Transverse colon (tissue), 4 donors: ENCODE data around the gene VSIG8. TPM values are rescaled to one million over a fixed set of nuclear protein-coding genes. Genes with fewer than 3 reads are reported as not detected.

Experiments
- DNase-seq: peaks from one replicate; pipeline ENCODE4 v3.0.0-alpha.2; 2019
- H3K27ac ChIP-seq, 4 donors: fragments of 200-600 bp; sonication (generic); 2 replicates each; pipeline ENCODE4 v1.5.1; 2016 to 2018; ENCODE audit warnings: inconsistent platforms in 4 of 4
- H3K27me3 ChIP-seq: fragments of 200-600 bp; sonication (generic); 2 replicates; pipeline ENCODE4 v1.5.1; 2017; ENCODE audit warnings: inconsistent platforms
- H3K36me3 ChIP-seq, 4 donors: fragments of 200-600 bp; sonication (generic); 2 replicates each; pipeline ENCODE4 v1.5.1; 2017 to 2019; ENCODE audit warnings: inconsistent platforms in 4 of 4
- H3K4me1 ChIP-seq, 4 donors: fragments of 200-600 bp; sonication (generic); 2 replicates each; pipeline ENCODE4 v1.5.1; 2017 to 2020; ENCODE audit warnings: inconsistent platforms in 4 of 4
- H3K4me3 ChIP-seq, 4 donors: fragments of 200-600 bp; sonication (generic); 1 replicate in 1 of 4; 2 replicates in 3 of 4; pipeline versions ENCODE4 v1.5.1 to v1.6.1; 2017 to 2019; ENCODE audit warnings: inconsistent platforms in 4 of 4
- H3K9me3 ChIP-seq, 2 donors: fragments of 200-600 bp; sonication (generic); 2 replicates each; pipeline ENCODE4 v1.5.1; 2017 to 2019; ENCODE audit warnings: inconsistent platforms in 2 of 2
- EP300 ChIP-seq: sonication (generic); formaldehyde crosslinking; IDR thresholded peaks from one replicate; pipeline ENCODE4 v1.6.1; 2017; ENCODE audit warnings: antibody characterized with exemption, low read depth
- POLR2A ChIP-seq: fragments of 450-650 bp; IDR thresholded peaks from one replicate; pipeline ENCODE4 v1.6.1; 2016; ENCODE audit warnings: antibody characterized with exemption, mild to moderate bottlenecking, moderate library complexity
- POLR2AphosphoS5 ChIP-seq, 3 donors: sonication (generic); formaldehyde crosslinking; IDR thresholded peaks; one replicate each; pipeline ENCODE4 v1.6.1; 2016; ENCODE audit warnings: antibody characterized with exemption in 3 of 3
- WGBS, 2 donors: methylation state at CpG; one replicate each; pipeline ENCODE4 v1.1.5; 2018; ENCODE audit warnings: low coverage in 1 of 2; 5-methylcytosine and 5-hydroxymethylcytosine counted together
- in situ Hi-C, 4 donors: fragments of 200-750 bp; cut with MboI; loops; one replicate each; pipeline versions ENCODE4 v1.15.0 to v1.15.1; 2017; ENCODE audit warnings: low sequenced_read_pairs in 3 of 4, low pct_ligation_motif_present in 1 of 4, low pct_unique_long_range_greater_than_20kb in 1 of 4
- intact Hi-C: fragments of 100-400 bp; cut with DNase I; formaldehyde crosslinking; loops from one replicate; pipeline ENCODE4 v1.15.1; 2023; ENCODE audit warnings: low total_unique reads
- total RNA-seq, 4 donors: library from RNA; depleted of rRNA; stranded (reverse); fragments of >200 nt; gene quantifications; one replicate each; pipeline ENCODE4 v1.1.0, GENCODE V29; 2016
- TF ChIP-seq, protein P1 (sequence below), 5 experiments: fragments of 200-600 bp in 3 of 5; fragments of 450-650 bp in 2 of 5; sonication (generic) in 3 of 5; IDR thresholded peaks; 1 replicate in 2 of 5; 2 replicates in 3 of 5; pipeline ENCODE4 v1.5.1; 2016 to 2017; ENCODE audit warnings: antibody characterized with exemption in 5 of 5, inconsistent platforms in 3 of 5, mild to moderate bottlenecking in 2 of 5, moderate library complexity in 1 of 5

The VSIG8 gene
- total RNA-seq, 4 donors from 2014 or later, result not detected

DNA sequence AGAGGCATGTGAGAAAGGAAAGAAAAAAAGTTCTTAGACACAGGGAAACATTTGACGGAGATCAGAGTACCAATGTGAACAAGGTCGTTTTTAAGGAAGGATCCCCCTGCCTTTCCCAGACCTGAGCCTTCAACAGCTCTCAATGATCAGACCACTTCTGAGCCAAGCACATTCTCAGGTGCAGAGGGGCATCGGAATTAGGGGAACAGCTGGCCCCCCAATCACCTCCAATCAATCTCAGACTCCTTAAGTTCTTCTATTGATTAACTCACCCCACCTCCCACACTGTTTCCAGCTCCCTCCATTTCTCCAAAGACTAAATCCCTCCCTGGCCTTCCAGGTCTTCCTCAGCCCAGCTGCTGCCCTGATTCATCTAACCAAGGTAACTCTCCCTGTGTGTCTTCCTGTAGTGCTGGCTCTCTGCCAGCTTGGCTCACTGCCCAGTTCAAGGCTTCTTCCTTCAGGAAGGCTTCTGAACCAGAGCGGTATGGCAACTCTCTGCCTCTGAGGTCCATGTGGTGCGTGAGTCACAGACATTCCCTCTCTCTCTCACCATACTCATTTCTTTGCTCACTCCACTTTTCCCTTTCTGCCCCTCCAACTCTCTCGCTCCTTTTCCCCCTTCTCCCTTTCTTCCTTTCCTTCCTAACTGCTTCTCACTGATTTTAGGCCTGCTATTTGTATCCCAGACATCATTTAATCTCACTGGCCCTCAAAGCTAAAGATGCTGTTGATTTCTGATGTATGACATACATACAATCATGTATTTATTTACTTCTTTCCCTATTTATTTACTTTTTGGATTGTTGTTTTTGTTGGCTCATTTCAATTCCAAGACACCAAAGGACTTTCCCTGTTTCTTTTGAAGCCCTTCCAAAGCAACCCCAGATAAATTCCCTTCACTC, 19.4 kb upstream of the VSIG8 start:
- Histone ChIP-seq H3K4me1 (peaks cover 0 to 28% (median 15%) of the 10 kb centered on the region in 4 donors), H3K36me3 (no peaks in the 10 kb centered on the region), H3K9me3 (no peaks in the 10 kb centered on the region), H3K27me3 (no peaks in the 10 kb centered on the region), H3K4me3 (no peak overlapping the region), H3K27ac (peak overlapping the region in 2 of 4 donors; percentile 52 to 64)
- no peak for TF ChIP-seq EP300
- TF ChIP-seq, protein P1, sequence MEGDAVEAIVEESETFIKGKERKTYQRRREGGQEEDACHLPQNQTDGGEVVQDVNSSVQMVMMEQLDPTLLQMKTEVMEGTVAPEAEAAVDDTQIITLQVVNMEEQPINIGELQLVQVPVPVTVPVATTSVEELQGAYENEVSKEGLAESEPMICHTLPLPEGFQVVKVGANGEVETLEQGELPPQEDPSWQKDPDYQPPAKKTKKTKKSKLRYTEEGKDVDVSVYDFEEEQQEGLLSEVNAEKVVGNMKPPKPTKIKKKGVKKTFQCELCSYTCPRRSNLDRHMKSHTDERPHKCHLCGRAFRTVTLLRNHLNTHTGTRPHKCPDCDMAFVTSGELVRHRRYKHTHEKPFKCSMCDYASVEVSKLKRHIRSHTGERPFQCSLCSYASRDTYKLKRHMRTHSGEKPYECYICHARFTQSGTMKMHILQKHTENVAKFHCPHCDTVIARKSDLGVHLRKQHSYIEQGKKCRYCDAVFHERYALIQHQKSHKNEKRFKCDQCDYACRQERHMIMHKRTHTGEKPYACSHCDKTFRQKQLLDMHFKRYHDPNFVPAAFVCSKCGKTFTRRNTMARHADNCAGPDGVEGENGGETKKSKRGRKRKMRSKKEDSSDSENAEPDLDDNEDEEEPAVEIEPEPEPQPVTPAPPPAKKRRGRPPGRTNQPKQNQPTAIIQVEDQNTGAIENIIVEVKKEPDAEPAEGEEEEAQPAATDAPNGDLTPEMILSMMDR (IDR thresholded peaks at IDR 0.05), result no peak
- peak in 2 of 3 donors; percentile 78 to 79 for TF ChIP-seq POLR2AphosphoS5 (IDR thresholded peaks at IDR 0.05)
- TF ChIP-seq POLR2A, result no peak
- in situ Hi-C loops (no loop called here), intact Hi-C loops (no loop called here)
- DNase-seq, result peak; percentile 97
- 48% methylated on average over 5 to 6 of the region's 6 CpGs for WGBS, 2 donors

DNA sequence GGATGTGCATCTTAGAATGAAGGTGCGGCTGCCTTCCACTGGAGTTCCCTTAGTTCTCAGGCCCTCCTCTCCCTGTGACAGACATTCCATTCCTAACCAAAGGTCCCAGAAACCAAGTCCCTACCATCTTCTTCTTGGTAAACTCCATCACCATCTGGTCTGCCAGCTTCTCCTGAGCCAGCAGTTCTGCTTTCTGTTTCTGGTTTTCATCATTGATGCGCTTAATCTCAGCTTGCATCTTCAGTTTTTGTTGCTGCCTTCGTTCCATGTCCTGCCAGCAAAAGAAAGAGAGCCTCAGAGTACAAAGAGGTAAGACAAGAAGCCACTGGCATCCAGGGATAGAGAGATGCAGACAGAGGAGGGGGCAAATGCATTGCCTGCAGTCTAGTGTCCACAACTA, 18.0 kb upstream of the VSIG8 start:
- Histone ChIP-seq H3K9me3 (no peaks in the 10 kb centered on the region), H3K27me3 (no peaks in the 10 kb centered on the region), H3K36me3 (no peaks in the 10 kb centered on the region), H3K4me3 (no peak overlapping the region), H3K27ac (no peak overlapping the region), H3K4me1 (peaks cover 0 to 28% (median 15%) of the 10 kb centered on the region in 4 donors)
- WGBS, 2 donors, result 75 to 82% methylated on average over 2 to 3 of the region's 3 CpGs
- TF ChIP-seq POLR2A (no peak), EP300 (no peak), POLR2AphosphoS5 (IDR thresholded peaks at IDR 0.05) (no peak)
- intact Hi-C loops (no loop called here), in situ Hi-C loops (no loop called here)
- no peak for DNase-seq

DNA sequence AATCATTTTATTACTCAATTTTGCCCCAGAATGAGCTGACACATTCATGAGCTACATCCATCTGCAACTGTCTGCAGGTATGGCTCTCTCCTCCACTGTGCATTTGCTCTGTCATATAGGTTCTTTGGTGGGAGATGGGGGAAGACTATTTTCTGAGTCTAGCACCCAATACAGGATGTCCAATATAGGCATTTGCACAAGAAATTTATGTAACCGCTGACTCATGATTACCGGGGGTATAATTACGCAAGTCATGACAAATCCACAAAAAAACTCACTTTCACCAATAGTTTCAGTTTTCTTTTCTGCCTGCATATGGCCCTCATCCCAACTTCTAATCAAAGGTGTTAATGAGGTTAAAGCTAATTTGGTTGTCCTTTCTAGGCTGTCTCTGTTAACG, 17.5 kb upstream of the VSIG8 start:
- no peak for TF ChIP-seq POLR2A
- intact Hi-C loops (no loop called here), in situ Hi-C loops (no loop called here)
- Histone ChIP-seq H3K4me1 (peaks cover 0 to 28% (median 15%) of the 10 kb centered on the region in 4 donors), H3K36me3 (no peaks in the 10 kb centered on the region), H3K9me3 (no peaks in the 10 kb centered on the region), H3K27me3 (no peaks in the 10 kb centered on the region), H3K4me3 (no peak overlapping the region), H3K27ac (no peak overlapping the region)
- WGBS, 2 donors, result 70 to 75% methylated on average over 4 of the region's 4 CpGs
- DNase-seq, result no peak

DNA sequence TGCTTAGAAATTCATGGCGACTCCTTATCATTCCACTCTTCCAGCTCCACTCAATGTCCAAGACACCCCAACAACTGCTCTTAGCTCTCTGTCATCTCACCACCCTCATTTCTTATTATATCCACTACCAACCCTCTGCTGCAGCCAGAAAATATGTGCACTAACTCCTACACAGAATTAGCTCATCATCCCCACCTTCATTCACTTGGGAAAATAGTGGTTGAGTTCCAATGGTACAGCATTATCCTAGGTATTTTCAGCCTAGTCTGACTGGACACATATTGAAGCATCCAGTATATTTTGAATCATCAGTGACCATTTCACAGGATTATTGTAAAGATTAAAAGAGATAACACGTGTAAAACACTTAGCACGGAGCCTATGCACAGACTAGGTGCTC, 16.7 kb upstream of the VSIG8 start:
- no peak for TF ChIP-seq POLR2A
- TF ChIP-seq EP300, result no peak
- TF ChIP-seq POLR2AphosphoS5 (IDR thresholded peaks at IDR 0.05), result no peak
- TF ChIP-seq, protein P1 (IDR thresholded peaks at IDR 0.05), result no peak
- in situ Hi-C loops, result no loop called here
- 73 to 89% methylated on average over 3 of the region's 3 CpGs for WGBS, 2 donors

DNA sequence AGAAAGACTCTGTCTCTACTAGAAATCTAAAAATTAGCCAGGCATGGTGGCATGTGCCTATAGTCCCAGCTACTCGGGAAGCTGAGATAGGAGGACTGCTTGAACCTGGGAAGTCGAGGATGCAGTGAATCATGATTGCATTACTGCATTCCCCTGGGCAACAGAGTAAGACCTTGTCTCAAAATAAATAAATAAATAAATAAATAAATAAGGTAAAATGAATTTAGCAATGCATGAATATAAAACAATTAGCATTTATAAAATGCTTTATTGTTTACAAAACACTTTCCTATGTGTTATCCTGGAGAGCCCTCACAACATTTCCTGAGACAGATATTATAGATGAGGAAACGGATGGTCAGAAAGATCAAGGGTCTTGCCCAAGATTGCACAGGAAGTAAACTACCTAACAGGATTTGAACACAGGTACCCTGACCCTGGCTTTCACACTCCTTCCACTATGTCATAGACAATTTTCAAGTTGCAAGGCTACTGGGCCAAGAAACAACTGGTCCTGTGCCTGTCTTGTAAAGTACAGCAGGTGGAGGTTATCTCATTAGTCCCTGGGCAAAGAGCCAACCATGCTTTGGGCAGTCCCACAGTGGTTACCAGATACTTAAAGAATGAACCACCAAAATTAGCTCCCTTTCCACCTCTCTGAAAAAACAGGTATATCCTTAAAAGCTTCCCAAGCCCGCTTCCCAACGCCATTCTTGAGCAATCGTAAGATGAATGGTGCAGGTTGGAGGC, 15.4 kb upstream of the VSIG8 start:
- H3K27me3 ChIP-seq, result no peaks in the 10 kb centered on the region
- no peak for DNase-seq
- peaks cover 0 to 16% (median 9%) of the 10 kb centered on the region in 4 donors for H3K4me1 ChIP-seq
- H3K27ac ChIP-seq, result no peak overlapping the region
- TF ChIP-seq EP300 (no peak), POLR2AphosphoS5 (IDR thresholded peaks at IDR 0.05) (no peak), POLR2A (no peak)
- TF ChIP-seq, protein P1 (IDR thresholded peaks at IDR 0.05), result no peak
- in situ Hi-C loops (no loop called here), intact Hi-C loops (no loop called here)
- WGBS, 2 donors, result 92 to 95% methylated on average over 6 of the region's 6 CpGs
- H3K36me3 ChIP-seq, result no peaks in the 10 kb centered on the region
- no peaks in the 10 kb centered on the region for H3K9me3 ChIP-seq
- H3K4me3 ChIP-seq, result no peak overlapping the region

More for the DNA sequence above, 16.7 kb upstream of the VSIG8 start:
- peaks cover 0 to 26% (median 15%) of the 10 kb centered on the region in 4 donors for H3K4me1 ChIP-seq
- no peaks in the 10 kb centered on the region for H3K9me3 ChIP-seq
- no peaks in the 10 kb centered on the region for H3K36me3 ChIP-seq
- no peak overlapping the region for H3K4me3 ChIP-seq
- no peak overlapping the region for H3K27ac ChIP-seq
- intact Hi-C loops, result no loop called here
- no peaks in the 10 kb centered on the region for H3K27me3 ChIP-seq
- DNase-seq, result no peak
